CD4-positive, alpha-beta T cell treated with Interferon gamma for 1 hour (primary cell): ENCODE measurements around the gene EEFSEC.

Experiments used
- DNase-seq: peaks from one replicate; pipeline ENCODE4 v3.0.0-alpha.2; 2020

EEFSEC gene

GRCh38 chr3:128402319-128402718, 249.0 kb downstream of the EEFSEC start:
- no peak for DNase-seq

GRCh38 chr3:128402998-128403397, 249.7 kb downstream of the EEFSEC start:
- DNase-seq = no peak

GRCh38 chr3:128404276-128405068, 251.2 kb downstream of the EEFSEC start:
- no peak for DNase-seq

GRCh38 chr3:128405554-128406277, 252.4 kb downstream of the EEFSEC start:
- no peak for DNase-seq

GRCh38 chr3:128407247-128407646, 254.0 kb downstream of the EEFSEC start:
- no peak for DNase-seq

GRCh38 chr3:128408012-128408692, 254.9 kb downstream of the EEFSEC start:
- DNase-seq = no peak

GRCh38 chr3:128408693-128409623, 255.7 kb downstream of the EEFSEC start:
- no peak for DNase-seq

- DNase-seq = no peak
Measured at GRCh38 chr3:128409624-128410581, 256.6 kb downstream of the EEFSEC start.

GRCh38 chr3:128410669-128411573, 257.6 kb downstream of the EEFSEC start:
- no peak for DNase-seq

GRCh38 chr3:128411574-128412064, 258.3 kb downstream of the EEFSEC start:
- no peak for DNase-seq

- DNase-seq = no peak
Measured at GRCh38 chr3:128412180-128413002, 259.1 kb downstream of the EEFSEC start.

GRCh38 chr3:128413003-128413370, 259.7 kb downstream of the EEFSEC start:
- DNase-seq = no peak

GRCh38 chr3:128413413-128414205, 260.3 kb downstream of the EEFSEC start:
- DNase-seq = no peak

- DNase-seq = peak; percentile 13
Measured at GRCh38 chr3:128415200-128415772, 262.0 kb downstream of the EEFSEC start.

- peak; percentile 30 for DNase-seq
Measured at GRCh38 chr3:128415773-128416577, 262.7 kb downstream of the EEFSEC start.

GRCh38 chr3:128416578-128417211, 263.4 kb downstream of the EEFSEC start:
- DNase-seq = peak; percentile 47
